ENCODE measurements around the gene RASGRF1.

- TF ChIP-seq POLR2A (IDR thresholded peaks at IDR 0.05; ENCODE audit: low read length) (no peak), GATA1 (IDR thresholded peaks at IDR 0.05; ENCODE audit: low read depth, low read length) (no peak)
Observed at GRCh38 chr15:78913012-78913411, 177.6 kb downstream of the RASGRF1 start.

All from erythroblast (primary cell).